ENCODE results near the gene CASP6. TPM values are rescaled to one million over a fixed set of nuclear protein-coding genes. Genes with fewer than 3 reads are reported as not detected.

Gene CASP6
- total RNA-seq, 1 experiment from 2014 or later = 30.5 TPM

- no peaks in the 10 kb centered on the region for H3K4me1 ChIP-seq (ENCODE audit: insufficient read depth, low read length, poor library complexity, severe bottlenecking)
- no peak overlapping the region for H3K4me3 ChIP-seq (ENCODE audit: low read depth, low read length, poor library complexity, severe bottlenecking)
- DNase-seq (ENCODE audit: low spot score) = no peak
- CTCF ChIA-PET = no interaction called here
- no TSS peak for BruUV-seq (replicated peaks)
- TF ChIP-seq CTCF (conservative IDR thresholded peaks at IDR 0.05; ENCODE audit: low read depth, low read length) = no peak
- TF ChIP-seq EZH2 (IDR thresholded peaks at IDR 0.05; ENCODE audit: borderline replicate concordance, low read depth, low read length, poor library complexity, severe bottlenecking) = no peak
- no peaks in the 10 kb centered on the region for H3K36me3 ChIP-seq (ENCODE audit: insufficient read depth, low read length, poor library complexity, severe bottlenecking)
- intact Hi-C loops (cut with micrococcal nuclease; ENCODE audit: unreplicated experiment) = no loop called here
- no peak overlapping the region for H3K27ac ChIP-seq (ENCODE audit: low read depth, low read length, poor library complexity, severe bottlenecking)
- POLR2A ChIA-PET (ENCODE audit: low non-redundant PET) = no interaction called here
- no peaks in the 10 kb centered on the region for H3K27me3 ChIP-seq (replicated peaks; ENCODE audit: insufficient read depth, low read depth, low read length, poor library complexity)
- H3K9me3 ChIP-seq (ENCODE audit: low read depth, low read length, poor library complexity, severe bottlenecking) = no peaks in the 10 kb centered on the region
These were observed 30.9 kb downstream of the CASP6 start for GRCh38 chr4:109672169-109672930.

GRCh38 chr4:109671350-109671749 lies 31.9 kb downstream of the CASP6 start:
- no peak overlapping the region for H3K27ac ChIP-seq (ENCODE audit: low read depth, low read length, poor library complexity, severe bottlenecking)
- no peaks in the 10 kb centered on the region for H3K27me3 ChIP-seq (replicated peaks; ENCODE audit: insufficient read depth, low read depth, low read length, poor library complexity)
- no peak for DNase-seq (ENCODE audit: low spot score)
- POLR2A ChIA-PET (ENCODE audit: low non-redundant PET) = no interaction called here
- CTCF ChIA-PET = no interaction called here
- no peaks in the 10 kb centered on the region for H3K9me3 ChIP-seq (ENCODE audit: low read depth, low read length, poor library complexity, severe bottlenecking)
- no peaks in the 10 kb centered on the region for H3K36me3 ChIP-seq (ENCODE audit: insufficient read depth, low read length, poor library complexity, severe bottlenecking)
- intact Hi-C loops (cut with micrococcal nuclease; ENCODE audit: unreplicated experiment) = no loop called here
- no peak overlapping the region for H3K4me3 ChIP-seq (ENCODE audit: low read depth, low read length, poor library complexity, severe bottlenecking)
- no peaks in the 10 kb centered on the region for H3K4me1 ChIP-seq (ENCODE audit: insufficient read depth, low read length, poor library complexity, severe bottlenecking)
- no TSS peak for BruUV-seq (replicated peaks)
- no peak for TF ChIP-seq CTCF (conservative IDR thresholded peaks at IDR 0.05; ENCODE audit: low read depth, low read length)

- ChIA-PET POLR2A (ENCODE audit: low non-redundant PET) (no interaction called here), CTCF (no interaction called here)
- no peaks in the 10 kb centered on the region for H3K36me3 ChIP-seq (ENCODE audit: insufficient read depth, low read length, poor library complexity, severe bottlenecking)
- H3K27ac ChIP-seq (ENCODE audit: low read depth, low read length, poor library complexity, severe bottlenecking) = peak overlapping the region; percentile 29
- peaks cover 14% of the 10 kb centered on the region for H3K4me1 ChIP-seq (ENCODE audit: insufficient read depth, low read length, poor library complexity, severe bottlenecking)
- peak; percentile 48 for DNase-seq (ENCODE audit: low spot score)
- TF ChIP-seq EZH2 (IDR thresholded peaks at IDR 0.05; ENCODE audit: borderline replicate concordance, low read depth, low read length, poor library complexity, severe bottlenecking) (no peak), CTCF (conservative IDR thresholded peaks at IDR 0.05; ENCODE audit: low read depth, low read length) (no peak)
- BruUV-seq (replicated peaks) = no TSS peak
- no peak overlapping the region for H3K4me3 ChIP-seq (ENCODE audit: low read depth, low read length, poor library complexity, severe bottlenecking)
- no peaks in the 10 kb centered on the region for H3K27me3 ChIP-seq (replicated peaks; ENCODE audit: insufficient read depth, low read depth, low read length, poor library complexity)
- intact Hi-C loops (cut with micrococcal nuclease; ENCODE audit: unreplicated experiment) = no loop called here
- H3K9me3 ChIP-seq (ENCODE audit: low read depth, low read length, poor library complexity, severe bottlenecking) = no peaks in the 10 kb centered on the region
These were observed 37.3 kb downstream of the CASP6 start for GRCh38 chr4:109665783-109666485.

Measured in A673 (cell line).